HG03064 (cell line): Measurements from ENCODE around the gene DPP3.

Source experiments
- ATAC-seq: cut with Tn5 transposase; IDR thresholded peaks from one replicate; pipeline ENCODE4 v1.9.1; 2021; ENCODE audit warnings: low read depth; ENCODE audit not compliant: unreplicated experiment

DPP3 gene

DNA sequence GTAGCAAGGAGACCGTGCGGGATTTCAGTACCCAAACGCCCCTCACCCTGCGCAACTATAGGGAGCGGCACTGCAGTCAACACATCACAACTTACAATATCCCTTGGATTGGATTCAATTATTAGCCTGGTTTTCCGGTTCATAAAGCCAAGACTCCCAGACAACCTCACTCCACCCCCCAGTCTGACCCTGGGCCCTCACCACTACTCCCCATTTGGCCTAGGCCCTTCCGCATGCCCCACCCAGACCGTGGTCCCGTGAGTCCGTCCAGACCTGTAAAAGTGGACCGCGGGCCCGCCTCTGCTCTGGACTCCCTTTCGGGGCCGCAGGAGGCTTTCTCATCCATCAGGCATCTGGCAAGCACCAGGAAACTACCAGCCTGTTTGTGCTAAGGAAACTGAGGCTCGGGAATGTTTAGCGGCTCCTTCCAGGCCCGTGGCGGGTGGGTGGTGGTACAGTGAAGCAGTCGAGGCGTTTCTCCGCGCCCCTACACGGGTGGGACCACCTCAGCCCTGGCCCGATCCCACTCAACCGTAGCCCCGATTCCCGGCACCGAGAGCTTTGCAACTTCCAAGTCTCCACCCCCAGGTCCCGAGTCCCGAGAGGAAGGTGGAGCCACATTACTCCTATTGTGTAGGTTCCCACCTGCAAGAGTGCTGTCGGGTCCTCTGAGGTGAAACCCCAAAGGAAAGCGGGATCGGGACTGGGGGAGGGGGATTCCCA, 679 bp upstream of the DPP3 start:
- ATAC-seq: no peak

- no peak for ATAC-seq
Observed at GRCh38 chr11:66484806-66485380, 4.7 kb downstream of the DPP3 start.

GRCh38 chr11:66488957-66489356, 8.7 kb downstream of the DPP3 start:
- no peak for ATAC-seq

GRCh38 chr11:66489636-66490035, 9.4 kb downstream of the DPP3 start:
- no peak for ATAC-seq

GRCh38 chr11:66491315-66491935, 11.2 kb downstream of the DPP3 start:
- ATAC-seq: no peak

- ATAC-seq: no peak
Observed at GRCh38 chr11:66492161-66492865, 12.1 kb downstream of the DPP3 start.

GRCh38 chr11:66493130-66493529, 12.9 kb downstream of the DPP3 start:
- ATAC-seq: no peak

GRCh38 chr11:66494458-66494857, 14.2 kb downstream of the DPP3 start:
- ATAC-seq: no peak

- ATAC-seq: no peak
Observed at GRCh38 chr11:66494935-66495334, 14.7 kb downstream of the DPP3 start.

DNA sequence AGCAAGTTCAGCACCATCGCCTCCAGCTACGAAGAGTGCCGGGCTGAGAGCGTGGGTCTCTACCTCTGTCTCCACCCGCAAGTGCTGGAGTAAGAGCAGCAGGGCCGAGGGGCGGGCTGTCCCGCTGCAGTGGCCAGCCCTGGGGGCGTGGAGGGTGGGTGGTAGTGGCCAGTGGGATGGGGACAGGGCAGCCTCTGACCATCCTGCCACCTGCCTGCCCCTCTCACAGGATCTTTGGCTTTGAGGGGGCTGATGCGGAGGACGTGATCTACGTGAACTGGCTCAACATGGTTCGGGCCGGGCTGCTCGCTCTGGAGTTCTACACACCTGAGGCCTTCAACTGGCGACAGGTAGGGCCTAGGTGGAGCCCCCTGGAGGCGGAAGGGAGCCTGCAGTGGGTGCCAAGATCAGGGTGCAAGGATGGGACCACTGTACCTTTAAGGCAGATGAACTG, 15.2 kb downstream of the DPP3 start:
- no peak for ATAC-seq

- ATAC-seq: no peak
Observed at GRCh38 chr11:66497206-66497605, 17.0 kb downstream of the DPP3 start.

GRCh38 chr11:66498506-66498905, 18.3 kb downstream of the DPP3 start:
- no peak for ATAC-seq

GRCh38 chr11:66505276-66505816, 25.1 kb downstream of the DPP3 start:
- no peak for ATAC-seq

- no peak for ATAC-seq
Observed at GRCh38 chr11:66509131-66509561, 28.9 kb downstream of the DPP3 start.

DNA sequence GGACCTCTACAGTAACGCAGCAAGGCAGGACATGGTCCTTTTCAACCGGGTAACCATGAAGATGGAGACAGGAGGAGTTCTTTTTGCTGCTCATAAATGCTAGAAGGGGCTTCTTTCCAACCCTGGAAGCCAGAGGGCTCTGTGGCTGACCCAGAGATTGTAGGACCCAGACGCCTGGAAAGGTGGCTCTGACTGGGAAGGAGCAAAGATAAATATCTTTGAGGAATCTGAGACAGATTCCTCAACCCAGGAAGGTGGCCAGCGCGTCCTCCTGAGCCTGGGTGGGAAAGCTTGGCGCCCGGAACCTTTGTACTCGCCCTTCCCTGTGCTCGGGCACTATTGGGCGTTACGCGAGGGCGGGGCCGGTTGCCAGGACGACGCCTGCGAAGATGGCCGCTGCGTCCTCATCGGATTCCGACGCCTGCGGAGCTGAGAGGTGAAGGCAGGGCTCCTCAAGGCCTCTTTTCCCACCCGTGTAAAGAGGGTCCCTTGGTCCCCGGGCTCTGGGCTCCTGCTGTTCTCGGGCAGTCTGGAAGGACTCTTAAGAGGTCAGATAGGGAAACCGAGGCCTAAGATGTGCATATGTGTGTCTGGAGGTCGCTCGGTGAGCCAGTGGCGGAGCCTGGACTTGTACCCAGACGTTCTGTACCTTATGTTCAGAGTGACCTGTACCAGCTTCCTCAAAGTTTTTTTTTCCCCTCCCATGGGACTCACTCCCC, 30.2 kb downstream of the DPP3 start, which contains the start of gene BBS1:
BBS1 (plus strand) TSS at position 365 of the 719 bp plus-strand sequence; CDS start at position 390, 25 bp downstream.
- ATAC-seq: no peak

GRCh38 chr11:66510990-66511339, 30.7 kb downstream of the DPP3 start:
- no peak for ATAC-seq

GRCh38 chr11:66523611-66524010, 43.4 kb downstream of the DPP3 start:
- ATAC-seq: no peak

GRCh38 chr11:66524304-66525040, 44.2 kb downstream of the DPP3 start:
- no peak for ATAC-seq

DNA sequence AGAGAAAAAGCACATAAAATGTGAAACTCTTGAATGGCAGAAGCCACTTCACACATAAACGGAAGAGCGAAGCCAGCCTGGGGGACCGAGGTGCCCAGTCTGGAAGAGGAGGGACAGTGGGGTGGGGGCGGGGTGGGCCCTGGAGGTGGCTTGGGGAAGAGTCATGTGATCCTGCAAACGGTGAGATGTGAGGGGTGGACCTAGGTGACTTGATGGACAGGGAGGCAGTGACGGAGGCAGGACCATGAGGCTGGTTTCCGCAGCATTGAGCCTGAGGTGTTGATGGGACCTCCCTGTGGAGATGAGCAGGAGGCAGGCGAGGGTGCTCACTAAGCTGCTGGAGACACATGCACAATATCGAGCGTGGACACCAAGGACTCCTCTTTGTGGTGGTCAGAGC, 48.8 kb downstream of the DPP3 start:
- no peak for ATAC-seq

DNA sequence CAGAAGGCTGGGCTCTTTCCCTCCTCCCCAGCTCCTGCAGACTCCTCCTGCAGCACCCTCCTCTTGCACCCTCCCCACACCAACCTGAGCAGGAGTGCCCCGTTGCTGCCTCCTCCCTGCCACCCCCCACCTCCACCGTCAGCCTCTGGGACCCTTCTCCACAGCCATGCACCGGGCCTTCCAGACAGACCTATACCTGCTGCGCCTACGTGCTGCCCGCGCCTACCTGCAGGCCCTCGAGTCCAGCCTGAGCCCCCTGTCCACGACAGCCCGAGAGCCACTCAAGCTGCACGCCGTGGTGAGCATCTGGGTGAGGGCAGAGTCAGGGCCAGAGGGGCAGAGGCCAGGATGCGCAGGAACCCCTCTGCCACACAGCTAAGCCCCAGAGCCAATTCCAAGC, 49.4 kb downstream of the DPP3 start:
- ATAC-seq: no peak
